ENCODE data around the gene DAPK1. TPM values are rescaled to one million over a fixed set of nuclear protein-coding genes. Genes with fewer than 3 reads are reported as not detected.
A peak's percentile ranks its signal among the peaks of the same experiment; 100 is the strongest.

The DAPK1 gene
- total and polyA plus RNA-seq, 10 of the 15 experiments (the other 5 are each of a cell fraction or from before 2014, with no cell fraction given): 8.2 to 94.7 (median 51.6) TPM

GRCh38 chr9:87498811-87499360 is 1.2 kb downstream of the DAPK1 start (continued):
- TF ChIP-seq SUPT20H (IDR thresholded peaks at IDR 0.05; ENCODE audit: borderline replicate concordance, control insufficient read depth, low read depth, low read length) (no peak), PML (IDR thresholded peaks at IDR 0.05; ENCODE audit: low read length) (peak; percentile 24; the same call in 1 of the 2 replicates)

- Histone ChIP-seq H3K27ac (ENCODE audit: control insufficient read depth, insufficient read depth) (peak overlapping the region; percentile 85), H3K9ac (ENCODE audit: control insufficient read depth, insufficient read depth, low read length) (peak overlapping the region; percentile 87), H4K20me1 (ENCODE audit: control insufficient read depth, insufficient read depth) (no peaks in the 10 kb centered on the region), H3K4me3 (peak overlapping the region; percentile 82), H3K4me2 (ENCODE audit: control insufficient read depth, insufficient read depth) (peak overlapping the region; percentile 78), H3K27me3 (replicated peaks in 1 of 2; ENCODE audit: control insufficient read depth in 2 of 2, insufficient read depth in 2 of 2, low read length in 1 of 2) (no peaks in the 10 kb centered on the region), H2AFZ (ENCODE audit: control insufficient read depth, low read depth, low read length) (no peak overlapping the region; the same call in none of the 2 replicates), H3K36me3 (ENCODE audit: control insufficient read depth in 2 of 2, insufficient read depth in 2 of 2, low read length in 1 of 2) (peaks cover 0 to 5% of the 10 kb centered on the region in 2 experiments; a peak in 1 of 4 replicates), H3K9me3 (replicated peaks; ENCODE audit: control insufficient read depth, insufficient read depth, low read length) (no peaks in the 10 kb centered on the region), H3K79me2 (ENCODE audit: control insufficient read depth, insufficient read depth, low read length) (peaks cover 71% of the 10 kb centered on the region), H3K4me1 (ENCODE audit: control insufficient read depth, insufficient read depth, low read length) (peaks cover 13% of the 10 kb centered on the region)
- ChIA-PET SMC1A (ENCODE audit: uncharacterized antibody, unreplicated experiment) (interaction anchor here (0.8 to 4.6 kb wide), 26 partner anchors 10 to 163 kb away, joined by 3 to 25 read pairs (median 4); no protein-coding TSS in a partner anchor), RAD21 (ENCODE audit: unreplicated experiment) (interaction anchor here (0.7 to 3.9 kb wide), 14 partner anchors 15 to 164 kb away, joined by 3 to 59 read pairs (median 5); no protein-coding TSS in a partner anchor), POLR2A (interaction anchor here (1.2 to 4.2 kb wide), 6 partner anchors 18 to 81 kb away, joined by 3 to 32 read pairs (median 5); no protein-coding TSS in a partner anchor), CTCF (interaction anchor here (0.9 to 1.7 kb wide), 6 partner anchors 16 to 160 kb away, joined by 3 to 7 read pairs (median 4); no protein-coding TSS in a partner anchor)
- DNase-seq (ENCODE audit: low read depth, low spot score): no peak
- BruUV-seq (replicated peaks): no TSS peak
- in situ Hi-C loops (cut with MboI) (no loop called here), intact Hi-C loops (cut with micrococcal nuclease; ENCODE audit: unreplicated experiment) (loop anchor here (1.0 to 10.0 kb wide), 4 partner anchors 59 to 1145 kb away; partner anchors contain the start of gene TUT7)
- WGBS (ENCODE audit: insufficient coverage, insufficient replicate concordance, low lambda C conversion rate, missing lambda C conversion rate): 0% methylated on average over 2 of the region's 2 CpGs
- ATAC-seq: peak; percentile 55
- FAIRE-seq: no peak
- TF ChIP-seq RAD21 (IDR thresholded peaks at IDR 0.05; ENCODE audit: insufficient read depth, low read depth, low read length): no peak
- TF ChIP-seq STAT1 (conservative IDR thresholded peaks at IDR 0.05): no peak
- no peak for TF ChIP-seq POLR2AphosphoS2 (IDR thresholded peaks at IDR 0.05; ENCODE audit: low read depth, low read length)
- no peak for TF ChIP-seq BCL11A (IDR thresholded peaks at IDR 0.05; ENCODE audit: low read depth, low read length)
- no peak for TF ChIP-seq BCLAF1 (IDR thresholded peaks at IDR 0.05)
- no peak for TF ChIP-seq CHD2 (IDR thresholded peaks at IDR 0.05; ENCODE audit: borderline replicate concordance, low read depth, low read length)
- no peak for TF ChIP-seq IRF5 (IDR thresholded peaks at IDR 0.05; ENCODE audit: borderline replicate concordance)
- TF ChIP-seq CEBPZ (IDR thresholded peaks at IDR 0.05; ENCODE audit: low read depth, low read length): no peak
- TF ChIP-seq TCF12 (IDR thresholded peaks at IDR 0.05; ENCODE audit: low read depth, low read length): no peak
- TF ChIP-seq NR2F1 (conservative IDR thresholded peaks at IDR 0.05): no peak
Measured at GRCh38 chr9:87499424-87500017, 1.9 kb downstream of the DAPK1 start.
